ENCODE measurements around the gene PTPRE.

DNA sequence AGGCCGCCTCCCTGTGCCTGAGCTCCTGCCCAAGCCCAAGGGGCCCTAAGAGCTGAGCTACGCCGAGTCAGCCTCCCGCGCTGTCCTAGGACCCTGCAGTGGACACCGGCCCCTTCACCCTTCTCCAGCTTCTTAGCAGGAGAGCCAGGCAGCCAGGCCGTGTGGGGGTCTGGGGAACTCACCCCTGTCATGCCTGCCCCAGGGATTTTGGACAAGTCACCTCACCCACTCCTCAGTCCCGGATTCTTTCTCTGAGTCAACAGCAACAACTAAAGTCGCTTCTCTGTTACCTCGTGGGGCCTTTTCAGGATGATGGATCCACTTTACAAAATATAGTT lies 140.0 kb downstream of the PTPRE start:
- TF ChIP-seq, protein P1, sequence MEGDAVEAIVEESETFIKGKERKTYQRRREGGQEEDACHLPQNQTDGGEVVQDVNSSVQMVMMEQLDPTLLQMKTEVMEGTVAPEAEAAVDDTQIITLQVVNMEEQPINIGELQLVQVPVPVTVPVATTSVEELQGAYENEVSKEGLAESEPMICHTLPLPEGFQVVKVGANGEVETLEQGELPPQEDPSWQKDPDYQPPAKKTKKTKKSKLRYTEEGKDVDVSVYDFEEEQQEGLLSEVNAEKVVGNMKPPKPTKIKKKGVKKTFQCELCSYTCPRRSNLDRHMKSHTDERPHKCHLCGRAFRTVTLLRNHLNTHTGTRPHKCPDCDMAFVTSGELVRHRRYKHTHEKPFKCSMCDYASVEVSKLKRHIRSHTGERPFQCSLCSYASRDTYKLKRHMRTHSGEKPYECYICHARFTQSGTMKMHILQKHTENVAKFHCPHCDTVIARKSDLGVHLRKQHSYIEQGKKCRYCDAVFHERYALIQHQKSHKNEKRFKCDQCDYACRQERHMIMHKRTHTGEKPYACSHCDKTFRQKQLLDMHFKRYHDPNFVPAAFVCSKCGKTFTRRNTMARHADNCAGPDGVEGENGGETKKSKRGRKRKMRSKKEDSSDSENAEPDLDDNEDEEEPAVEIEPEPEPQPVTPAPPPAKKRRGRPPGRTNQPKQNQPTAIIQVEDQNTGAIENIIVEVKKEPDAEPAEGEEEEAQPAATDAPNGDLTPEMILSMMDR (conservative IDR thresholded peaks at IDR 0.05; ENCODE audit: low read depth, low read length), result no peak
- TF ChIP-seq POLR2A (IDR thresholded peaks at IDR 0.05; ENCODE audit: low read depth, low read length) (no peak), CEBPB (IDR thresholded peaks at IDR 0.05; ENCODE audit: low read depth, low read length) (no peak), RCOR1 (IDR thresholded peaks at IDR 0.05; ENCODE audit: insufficient replicate concordance, low read length) (no peak)
- TF ChIP-seq, protein P2, sequence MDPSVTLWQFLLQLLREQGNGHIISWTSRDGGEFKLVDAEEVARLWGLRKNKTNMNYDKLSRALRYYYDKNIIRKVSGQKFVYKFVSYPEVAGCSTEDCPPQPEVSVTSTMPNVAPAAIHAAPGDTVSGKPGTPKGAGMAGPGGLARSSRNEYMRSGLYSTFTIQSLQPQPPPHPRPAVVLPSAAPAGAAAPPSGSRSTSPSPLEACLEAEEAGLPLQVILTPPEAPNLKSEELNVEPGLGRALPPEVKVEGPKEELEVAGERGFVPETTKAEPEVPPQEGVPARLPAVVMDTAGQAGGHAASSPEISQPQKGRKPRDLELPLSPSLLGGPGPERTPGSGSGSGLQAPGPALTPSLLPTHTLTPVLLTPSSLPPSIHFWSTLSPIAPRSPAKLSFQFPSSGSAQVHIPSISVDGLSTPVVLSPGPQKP (IDR thresholded peaks at IDR 0.05; ENCODE audit: borderline replicate concordance, low read depth, low read length), result no peak
